T1000 (cell line): ENCODE results near the gene SLC25A23.

Experiments used
- DNase-seq: peaks from one replicate; lab custom pipeline; 2025; ENCODE audit warnings: mixed read lengths; lab: John Stamatoyannopoulos, UW

SLC25A23 gene

DNA sequence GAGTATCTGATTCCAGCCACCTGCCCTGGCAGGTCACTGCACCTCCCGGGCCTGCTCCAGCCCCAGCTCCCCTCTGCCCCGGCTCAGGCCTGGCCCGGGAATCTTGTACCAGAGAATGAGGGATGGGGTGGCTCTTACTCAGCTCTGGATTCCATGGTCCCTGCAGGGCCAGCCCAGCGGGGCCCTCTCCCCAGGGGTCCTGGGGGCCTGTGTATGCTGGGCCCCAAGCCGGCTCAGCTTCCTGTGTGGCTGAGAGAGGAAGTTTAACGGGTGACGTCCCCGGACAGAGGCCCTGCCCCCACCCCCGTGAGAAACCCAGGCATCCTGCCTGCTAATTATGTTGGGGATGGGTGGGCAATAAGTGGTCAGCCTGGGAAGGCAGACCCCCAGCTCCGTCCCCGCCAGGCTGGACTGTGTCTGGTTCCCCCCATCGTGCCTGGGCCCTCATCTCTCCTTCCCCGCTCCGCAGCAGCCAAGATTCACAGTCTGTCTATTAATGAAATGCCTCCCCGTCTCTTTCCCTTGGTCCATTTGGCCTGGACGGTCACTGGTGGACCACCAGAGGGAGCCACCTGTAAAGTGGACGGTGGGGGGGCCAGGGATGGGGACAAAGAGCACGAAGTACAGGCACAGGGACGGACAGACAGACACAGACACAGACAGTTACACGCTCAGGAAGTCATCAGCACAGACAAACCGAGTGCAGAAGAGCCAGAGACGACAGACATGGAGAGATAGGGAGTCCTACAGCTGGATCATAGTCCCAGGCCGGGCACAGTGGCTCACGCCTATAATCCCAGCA, 22.1 kb upstream of the SLC25A23 start, which contains the start of gene DENND1C:
DENND1C (minus strand) TSS at position 247 of the 802 bp plus-strand sequence; CDS start at position 155, 92 bp downstream.
- DNase-seq, result no peak

DNA sequence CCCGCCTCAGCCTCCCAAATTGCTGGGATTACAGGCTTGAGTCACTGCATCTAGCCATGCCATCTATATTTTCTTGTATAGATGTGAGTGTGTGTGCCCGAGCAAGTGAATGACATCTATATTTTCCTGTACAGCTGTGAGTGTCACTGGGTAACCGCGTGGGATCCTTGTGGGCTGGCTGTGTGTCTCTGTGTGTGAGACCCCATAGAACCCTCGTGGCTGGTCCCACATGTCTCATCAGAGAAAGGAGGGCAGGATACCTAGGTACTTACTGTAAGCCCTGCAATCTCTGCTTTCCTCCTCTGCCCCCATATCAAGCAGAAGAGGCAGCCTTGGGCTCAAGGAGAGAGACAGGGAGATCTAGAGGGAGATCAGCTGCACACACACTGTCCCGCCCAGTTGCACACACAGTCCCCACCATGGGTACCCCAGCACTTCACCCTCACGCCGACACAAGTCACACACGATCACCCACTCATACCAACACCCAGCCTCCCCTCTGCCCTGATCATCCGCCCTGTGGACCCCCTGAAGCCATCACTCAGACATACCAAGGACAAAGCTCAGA, 21.3 kb upstream of the SLC25A23 start:
- DNase-seq, result no peak

DNA sequence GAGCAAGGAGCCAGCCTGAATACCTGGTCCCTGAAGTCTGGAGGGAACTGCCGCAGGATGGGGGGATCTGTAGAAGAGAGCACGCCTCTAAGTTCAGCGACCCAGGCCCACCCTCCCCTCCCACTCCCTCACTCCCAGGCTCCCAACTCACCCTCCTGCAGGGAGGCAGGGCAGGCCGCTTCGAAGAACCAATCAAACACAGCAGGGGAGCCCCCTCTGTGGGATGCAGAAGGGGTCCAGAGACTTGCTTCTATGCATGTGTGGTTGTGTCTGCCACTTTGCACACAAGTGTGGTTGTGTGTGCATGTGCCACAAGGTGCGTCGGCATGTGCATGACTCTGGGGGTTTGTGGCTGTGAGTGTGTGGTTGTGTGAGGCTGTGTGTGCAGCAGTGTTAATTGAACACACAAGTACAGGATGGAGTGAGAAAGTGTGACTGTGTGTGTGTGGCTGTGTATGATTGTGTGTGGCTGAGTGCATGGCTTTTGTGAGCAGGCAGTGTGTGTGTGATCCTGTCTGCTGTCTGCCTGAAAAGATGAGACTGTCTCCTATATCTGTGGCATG, 20.3 kb upstream of the SLC25A23 start:
- DNase-seq, result no peak

GRCh38 chr19:6478815-6479214, 19.2 kb upstream of the SLC25A23 start:
- no peak for DNase-seq

DNA sequence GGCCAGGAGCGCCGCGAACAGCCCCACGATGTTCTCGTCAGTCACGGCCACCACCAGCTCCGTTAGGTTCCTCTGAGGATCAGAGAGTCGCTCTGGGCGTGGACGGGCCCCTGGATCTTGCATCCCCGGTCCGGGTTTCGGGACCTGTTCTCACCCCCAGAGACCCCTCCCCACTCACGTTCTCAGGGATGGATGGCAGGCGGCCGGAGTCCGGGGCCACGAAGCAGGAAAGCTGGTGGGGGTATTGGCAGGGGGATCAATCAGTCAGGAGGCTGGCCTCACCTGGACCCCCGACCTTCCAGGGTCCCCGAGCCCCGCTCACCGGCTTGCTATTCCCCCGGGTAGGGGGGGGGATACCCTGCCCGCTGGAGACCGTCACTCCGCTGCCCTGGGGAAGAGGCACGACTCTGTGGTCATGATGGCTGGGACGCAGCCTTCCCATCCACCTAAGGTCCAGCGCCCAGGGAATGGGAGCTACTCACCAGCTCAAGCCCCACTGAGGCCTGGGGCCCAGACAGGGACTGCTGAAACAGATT, 17.4 kb upstream of the SLC25A23 start:
- no peak for DNase-seq

DNA sequence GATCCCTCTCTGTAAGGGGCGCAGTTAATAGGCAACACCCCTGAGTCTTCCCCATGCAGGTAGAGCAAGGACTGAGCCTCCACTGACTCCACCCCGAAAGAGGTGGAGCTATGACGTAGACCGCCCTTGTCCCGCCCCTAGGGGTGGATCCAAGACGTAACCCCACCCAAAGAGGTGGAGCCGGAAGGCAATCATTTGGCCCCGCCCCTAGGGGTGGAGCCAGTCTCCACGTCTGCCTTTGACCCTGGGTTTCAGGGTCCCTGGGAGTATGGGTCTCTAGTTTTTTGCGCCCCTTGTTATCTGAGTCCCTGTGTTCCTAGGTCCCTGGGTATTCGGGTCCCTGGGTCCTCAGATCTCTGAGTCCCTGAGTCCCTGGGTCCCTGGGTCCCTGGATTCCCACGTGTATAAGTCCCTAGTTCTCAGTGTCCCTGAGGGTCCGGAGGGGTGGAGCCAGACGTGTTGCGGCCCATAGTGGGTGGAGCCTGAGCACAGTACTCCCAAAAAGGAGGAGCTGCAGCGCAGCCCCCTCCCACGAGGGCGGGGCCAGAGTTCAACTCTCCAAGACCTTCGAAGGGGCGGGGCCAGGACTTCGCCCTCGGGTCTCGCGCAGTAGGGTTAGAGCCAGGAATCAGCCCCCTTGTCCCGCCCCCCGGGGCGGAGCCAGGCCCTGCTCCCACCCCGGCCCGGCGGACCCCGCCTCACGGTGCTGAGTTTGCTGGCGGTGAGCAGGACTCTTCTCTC, 16.7 kb upstream of the SLC25A23 start:
- DNase-seq, result peak; percentile 25

GRCh38 chr19:6475321-6476108, 15.9 kb upstream of the SLC25A23 start:
- no peak for DNase-seq

- DNase-seq, result no peak
Observed at GRCh38 chr19:6473647-6474046, 14.1 kb upstream of the SLC25A23 start.

DNA sequence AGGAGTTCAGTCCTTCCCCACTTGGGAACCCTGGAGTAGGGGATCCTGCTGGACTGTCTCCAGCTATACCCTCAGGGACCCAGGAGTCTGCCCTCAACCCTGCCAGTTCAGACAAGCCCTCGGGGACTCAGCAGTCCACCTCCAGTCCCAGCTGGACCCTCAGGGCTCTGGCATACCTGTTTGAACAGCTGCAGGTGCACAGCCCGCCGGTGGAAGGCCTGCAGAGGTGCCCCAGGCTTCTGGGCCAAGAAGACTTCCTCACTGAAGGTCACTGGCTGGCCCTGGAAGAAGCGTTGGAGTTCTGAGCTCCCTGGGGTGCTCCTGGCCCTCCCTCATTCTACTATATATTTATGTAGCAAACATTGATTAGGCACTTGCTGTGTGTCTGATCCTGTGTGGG, 13.1 kb upstream of the SLC25A23 start:
- no peak for DNase-seq

DNA sequence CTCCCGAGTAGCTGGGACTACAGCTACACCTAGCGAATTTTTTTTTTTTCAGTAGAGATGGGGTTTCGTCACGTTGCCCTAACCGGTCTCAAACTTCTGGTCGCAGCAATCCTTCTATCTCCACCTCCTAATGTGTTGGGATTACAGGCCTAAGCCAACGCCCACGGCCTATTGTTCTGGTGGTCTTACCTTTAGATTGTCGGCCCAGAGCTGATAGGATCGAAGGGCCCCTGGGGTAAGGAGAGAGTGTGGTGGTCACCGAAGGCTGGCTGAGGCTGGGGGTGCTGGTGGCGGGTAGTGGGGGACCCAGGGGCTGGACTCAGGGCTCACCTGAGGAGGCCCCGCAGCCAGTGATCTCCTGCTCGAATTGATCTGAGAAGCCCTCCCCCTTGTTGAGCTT, 11.5 kb upstream of the SLC25A23 start:
- DNase-seq, result no peak

DNA sequence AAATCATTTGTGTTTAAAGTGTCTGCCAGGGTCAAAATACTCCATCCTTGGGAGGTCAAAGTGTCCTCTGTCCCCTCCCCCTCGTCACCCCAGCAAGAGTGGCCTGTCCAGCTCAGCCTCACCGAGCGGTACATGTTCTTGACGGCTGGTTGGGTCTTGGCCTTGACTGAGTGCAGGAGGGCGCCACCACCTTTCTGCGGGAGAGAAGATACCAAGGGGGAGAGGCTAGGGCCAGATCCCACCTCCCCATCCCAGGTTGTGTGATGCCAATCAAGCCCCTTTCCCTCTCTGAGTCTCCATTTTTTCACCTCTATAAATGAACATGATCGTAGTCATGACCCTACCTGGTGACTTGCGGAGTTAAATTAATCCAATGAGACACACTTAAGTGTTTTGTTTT, 10.6 kb upstream of the SLC25A23 start:
- no peak for DNase-seq

GRCh38 chr19:6467384-6467783, 7.8 kb upstream of the SLC25A23 start:
- no peak for DNase-seq

DNA sequence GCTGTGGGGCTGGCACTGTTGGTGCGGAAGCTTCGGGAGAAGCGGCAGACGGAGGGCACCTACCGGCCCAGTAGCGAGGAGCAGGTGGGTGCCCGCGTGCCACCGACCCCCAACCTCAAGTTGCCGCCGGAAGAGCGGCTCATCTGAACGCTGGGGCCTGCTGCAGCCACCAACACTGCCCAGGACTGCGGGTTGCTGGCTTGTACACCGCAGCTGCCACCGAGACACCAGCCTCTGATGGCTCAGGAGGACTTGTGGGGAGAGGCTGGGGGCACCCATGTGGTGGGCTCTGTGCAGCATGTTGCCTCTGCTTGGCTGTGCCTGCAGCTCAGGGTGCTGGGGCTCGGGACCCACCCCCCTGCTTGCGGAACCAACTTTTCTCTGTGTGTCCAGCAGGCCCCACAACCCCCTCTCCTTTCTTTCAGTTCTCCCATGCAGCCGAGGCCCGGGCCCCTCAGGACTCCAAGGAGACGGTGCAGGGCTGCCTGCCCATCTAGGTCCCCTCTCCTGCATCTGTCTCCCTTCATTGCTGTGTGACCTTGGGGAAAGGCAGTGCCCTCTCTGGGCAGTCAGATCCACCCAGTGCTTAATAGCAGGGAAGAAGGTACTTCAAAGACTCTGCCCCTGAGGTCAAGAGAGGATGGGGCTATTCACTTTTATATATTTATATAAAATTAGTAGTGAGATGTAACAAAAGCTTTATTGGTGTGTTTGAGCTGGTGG, 7.1 kb upstream of the SLC25A23 start:
- DNase-seq, result no peak

DNA sequence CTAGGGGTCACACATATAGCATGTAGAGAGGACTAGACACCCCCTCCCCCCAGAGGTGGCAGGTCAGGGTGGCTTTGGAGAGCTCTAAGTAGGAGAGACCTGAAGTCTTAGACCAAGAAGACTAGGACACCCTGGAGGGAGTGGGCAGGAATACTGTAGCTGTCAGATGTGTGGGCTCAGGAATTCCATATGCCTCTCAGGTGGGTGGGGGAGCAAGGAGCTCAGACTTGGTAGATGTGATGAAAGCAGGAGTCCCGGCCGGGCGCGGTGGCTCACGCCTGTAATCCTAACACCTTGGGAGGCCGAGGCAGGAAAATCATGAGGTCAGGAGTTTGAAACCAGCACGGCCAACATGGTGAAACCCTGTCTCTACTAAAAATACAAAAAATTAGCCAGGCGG, 6.1 kb upstream of the SLC25A23 start:
- no peak for DNase-seq

GRCh38 chr19:6465006-6465405, 5.4 kb upstream of the SLC25A23 start:
- DNase-seq, result no peak

DNA sequence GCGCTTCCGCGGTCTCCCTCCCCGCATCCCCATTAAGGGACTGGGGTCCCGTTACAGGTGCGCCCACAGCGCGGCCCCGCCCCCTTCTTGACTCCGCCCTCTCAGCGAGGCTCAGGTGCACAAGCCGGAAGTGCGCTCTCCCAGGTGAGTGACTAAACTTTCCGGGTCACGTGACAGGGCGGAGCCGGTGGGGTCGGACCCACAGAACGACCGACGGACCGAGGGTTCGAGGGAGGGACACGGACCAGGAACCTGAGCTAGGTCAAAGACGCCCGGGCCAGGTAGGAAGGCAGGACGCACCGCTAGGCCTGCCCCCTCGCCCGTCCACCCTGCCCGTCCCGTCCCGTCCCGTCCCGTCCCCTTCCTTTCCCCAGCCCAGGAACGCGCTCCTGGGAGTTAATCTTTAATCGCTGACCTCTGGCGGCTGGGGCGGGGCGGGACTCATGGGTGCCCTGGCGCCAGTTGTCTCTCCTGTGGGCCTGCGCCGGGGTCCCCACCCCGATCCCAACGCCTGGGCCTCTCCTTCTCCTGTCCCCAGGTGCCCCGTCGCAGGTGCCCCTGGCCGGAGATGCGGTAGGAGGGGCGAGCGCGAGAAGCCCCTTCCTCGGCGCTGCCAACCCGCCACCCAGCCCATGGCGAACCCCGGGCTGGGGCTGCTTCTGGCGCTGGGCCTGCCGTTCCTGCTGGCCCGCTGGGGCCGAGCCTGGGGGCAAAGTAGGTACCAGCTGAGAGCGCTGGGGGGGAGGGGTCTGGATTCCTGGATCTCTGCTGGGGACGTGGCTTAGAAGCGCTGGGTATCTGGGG, 4.7 kb upstream of the SLC25A23 start, which contains the start of gene CRB3:
CRB3 (plus strand) TSS at position 202 of the 804 bp plus-strand sequence; CDS start at position 633, 431 bp downstream.
- no peak for DNase-seq

GRCh38 chr19:6460099-6460884, 700 bp upstream of the SLC25A23 start:
- DNase-seq, result peak; percentile 93

- no peak for DNase-seq
Observed at GRCh38 chr19:6458695-6459261, 814 bp downstream of the SLC25A23 start.
